Glutamatergic neuron (in vitro differentiated cells): ENCODE measurements around the gene SLC17A9. TPM values are rescaled to one million over a fixed set of nuclear protein-coding genes. Genes with fewer than 3 reads are reported as not detected.

Experiments
- DNase-seq: peaks from one replicate; pipeline ENCODE4 v3.0.0; 2022
- H3K27ac Mint-ChIP-seq: one replicate; pipeline ENCODE4 v1.8.0; 2020; ENCODE audit warnings: mild to moderate bottlenecking, mixed read lengths, inconsistent platforms; ENCODE audit not compliant: unreplicated experiment
- H3K27me3 Mint-ChIP-seq: one replicate; pipeline ENCODE4 v1.8.0; 2020; ENCODE audit warnings: mild to moderate bottlenecking, moderate library complexity, mixed read lengths, inconsistent platforms; ENCODE audit not compliant: unreplicated experiment
- H3K36me3 Mint-ChIP-seq: one replicate; pipeline ENCODE4 v1.8.0; 2020; ENCODE audit warnings: mild to moderate bottlenecking, mixed read lengths, inconsistent platforms; ENCODE audit not compliant: unreplicated experiment
- H3K4me1 Mint-ChIP-seq: one replicate; pipeline ENCODE4 v1.8.0; 2020; ENCODE audit warnings: mild to moderate bottlenecking, low read depth, mixed read lengths, inconsistent platforms; ENCODE audit not compliant: unreplicated experiment
- H3K4me3 Mint-ChIP-seq: one replicate; pipeline ENCODE4 v1.8.0; 2020; ENCODE audit warnings: mild to moderate bottlenecking, mixed read lengths, inconsistent platforms; ENCODE audit not compliant: unreplicated experiment
- H3K9me3 Mint-ChIP-seq: one replicate; pipeline ENCODE4 v1.8.0; 2020; ENCODE audit warnings: mild to moderate bottlenecking, moderate library complexity, mixed read lengths, inconsistent platforms; ENCODE audit not compliant: unreplicated experiment
- CTCF ChIP-seq: fragments of 200-600 bp; sonication (generic); IDR thresholded peaks from one replicate; pipeline ENCODE4 v1.5.0; 2021; ENCODE audit not compliant: partially characterized antibody, unreplicated experiment
- total RNA-seq: library from RNA; stranded (reverse); fragmentation: NEBNext Ultra II Directional; extraction: Animal tissue kit (Norgen Biotek cat#: 25700); gene quantifications from one replicate; pipeline ENCODE4 v1.2.1, GENCODE V29; 2021; ENCODE audit not compliant: unreplicated experiment

The SLC17A9 gene
- total RNA-seq, 1 donor from 2014 or later = 1.8 TPM

GRCh38 chr20:62940875-62941274, 11.6 kb upstream of the SLC17A9 start:
- no peak for TF ChIP-seq CTCF
- Mint-ChIP-seq H3K4me1 (peaks cover 8% of the 10 kb centered on the region), H3K9me3 (peaks cover 10% of the 10 kb centered on the region), H3K27me3 (peaks cover 9% of the 10 kb centered on the region), H3K36me3 (no peaks in the 10 kb centered on the region), H3K4me3 (no peak overlapping the region), H3K27ac (no peak overlapping the region)
- no peak for DNase-seq

DNA sequence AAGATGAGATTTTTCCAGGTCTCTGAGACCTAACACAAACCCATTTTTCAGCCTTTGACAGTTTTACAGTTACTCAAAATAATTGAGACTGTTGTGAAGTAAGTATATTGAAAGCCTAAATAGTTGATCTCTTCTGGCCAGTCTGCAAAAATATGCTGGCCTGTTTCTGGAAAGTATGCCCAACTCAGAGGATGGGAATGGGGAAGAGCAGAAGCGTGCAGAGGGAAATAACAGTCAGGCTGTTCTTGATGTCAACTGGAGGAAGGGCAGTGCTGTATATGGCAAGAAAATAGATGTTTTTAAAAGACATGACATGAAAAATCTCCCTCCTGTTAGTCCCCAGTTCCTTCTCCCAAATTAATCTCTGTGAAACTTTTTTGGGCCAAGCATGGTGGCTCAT, 10.7 kb upstream of the SLC17A9 start:
- Mint-ChIP-seq H3K27me3 (peaks cover 8% of the 10 kb centered on the region), H3K36me3 (no peaks in the 10 kb centered on the region), H3K27ac (no peak overlapping the region), H3K4me3 (no peak overlapping the region), H3K4me1 (peaks cover 8% of the 10 kb centered on the region), H3K9me3 (peaks cover 10% of the 10 kb centered on the region)
- DNase-seq = no peak
- no peak for TF ChIP-seq CTCF

GRCh38 chr20:62942456-62942855, 10.1 kb upstream of the SLC17A9 start:
- H3K4me3 Mint-ChIP-seq = no peak overlapping the region
- DNase-seq = no peak
- TF ChIP-seq CTCF = no peak
- peaks cover 6% of the 10 kb centered on the region for H3K9me3 Mint-ChIP-seq
- peaks cover 6% of the 10 kb centered on the region for H3K4me1 Mint-ChIP-seq
- no peak overlapping the region for H3K27ac Mint-ChIP-seq
- peaks cover 4% of the 10 kb centered on the region for H3K27me3 Mint-ChIP-seq
- no peaks in the 10 kb centered on the region for H3K36me3 Mint-ChIP-seq

DNA sequence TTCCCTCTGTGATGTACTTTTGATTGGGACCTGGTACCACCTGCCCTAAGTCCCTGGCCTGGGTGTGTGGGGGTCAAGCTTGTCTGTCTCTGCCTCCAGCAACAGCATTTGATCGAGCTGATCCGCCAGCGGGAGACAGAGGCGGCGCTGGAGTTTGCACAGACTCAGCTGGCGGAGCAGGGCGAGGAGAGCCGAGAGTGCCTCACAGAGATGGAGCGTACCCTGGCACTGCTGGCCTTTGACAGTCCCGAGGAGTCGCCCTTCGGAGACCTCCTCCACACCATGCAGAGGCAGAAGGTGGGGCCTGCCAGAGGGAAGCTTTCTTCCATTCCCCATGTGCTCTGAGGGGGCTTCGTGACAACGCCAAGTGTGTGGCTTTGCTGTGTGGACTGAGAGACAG, 9.1 kb upstream of the SLC17A9 start:
- Mint-ChIP-seq H3K36me3 (peaks cover under 1% of the 10 kb centered on the region), H3K4me1 (peaks cover 6% of the 10 kb centered on the region), H3K4me3 (no peak overlapping the region), H3K9me3 (peaks cover 4% of the 10 kb centered on the region), H3K27ac (no peak overlapping the region), H3K27me3 (peaks cover 4% of the 10 kb centered on the region)
- TF ChIP-seq CTCF = no peak
- no peak for DNase-seq

DNA sequence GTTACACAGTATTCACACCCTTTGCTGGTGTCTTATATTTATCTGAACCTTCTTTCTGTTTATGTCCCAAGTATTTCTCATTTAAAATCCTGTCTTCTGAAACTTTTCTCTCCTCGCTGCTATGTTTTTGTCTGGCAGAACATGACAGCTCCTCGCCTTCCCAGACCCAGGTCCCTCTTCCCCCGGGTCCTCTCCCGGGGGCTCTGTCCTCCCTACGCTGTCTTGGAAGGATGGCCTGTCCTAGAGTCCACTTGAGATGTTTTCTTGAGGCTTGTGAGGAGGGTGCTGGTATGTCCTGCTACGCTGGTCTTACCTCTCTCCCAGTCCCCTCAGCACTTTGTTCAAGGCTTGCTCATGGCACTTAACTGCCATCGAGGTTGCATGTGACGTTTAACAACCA, 8.3 kb upstream of the SLC17A9 start:
- Mint-ChIP-seq H3K4me3 (no peak overlapping the region), H3K27ac (no peak overlapping the region), H3K36me3 (peaks cover 6% of the 10 kb centered on the region), H3K4me1 (peaks cover 4% of the 10 kb centered on the region), H3K27me3 (peaks cover 2% of the 10 kb centered on the region), H3K9me3 (peaks cover 1% of the 10 kb centered on the region)
- no peak for DNase-seq
- TF ChIP-seq CTCF = no peak
